Activated naive CD4-positive, alpha-beta T cell treated with anti-CD3 and anti-CD28 coated beads, Interleukin-2, amount 10 ng/mL, durations not matched to agents 7 days and 5 days (primary cell): ENCODE measurements around the gene DHRS7B.
A peak's percentile ranks its signal among the peaks of the same experiment; 100 is the strongest.
"Not testable (repeated sequence)": the region's sequence is repeated elsewhere in the genome, so short reads cannot be mapped to it uniquely, and the experiment has no call there.

ENCODE experiments used
- CTCF ChIA-PET: fragments of 350-600 bp; sonication (Branson Sonifier 250); formaldehyde crosslinking; loops from one replicate; lab custom pipeline; 2021; ENCODE audit warnings: antibody characterized with exemption; lab: Charles Lee
- DNase-seq: peaks from one replicate; pipeline ENCODE4 v3.0.0-alpha.2; 2020
- H3K27ac Mint-ChIP-seq: one replicate; pipeline ENCODE4 v1.8.0; 2021; ENCODE audit warnings: mild to moderate bottlenecking, moderate library complexity, mixed read lengths
- H3K27me3 Mint-ChIP-seq: one replicate; pipeline ENCODE4 v1.8.0; 2021; ENCODE audit warnings: mild to moderate bottlenecking, mixed read lengths
- H3K36me3 Mint-ChIP-seq: one replicate; pipeline ENCODE4 v1.8.0; 2021; ENCODE audit warnings: mixed read lengths
- H3K4me1 Mint-ChIP-seq: one replicate; pipeline ENCODE4 v1.8.0; 2021; ENCODE audit warnings: mixed read lengths
- H3K4me3 Mint-ChIP-seq: one replicate; pipeline ENCODE4 v1.8.0; 2021; ENCODE audit warnings: mild to moderate bottlenecking, moderate library complexity, mixed read lengths
- H3K9me3 Mint-ChIP-seq: one replicate; pipeline ENCODE4 v1.8.0; 2021; ENCODE audit warnings: mixed read lengths

DHRS7B gene

DNA sequence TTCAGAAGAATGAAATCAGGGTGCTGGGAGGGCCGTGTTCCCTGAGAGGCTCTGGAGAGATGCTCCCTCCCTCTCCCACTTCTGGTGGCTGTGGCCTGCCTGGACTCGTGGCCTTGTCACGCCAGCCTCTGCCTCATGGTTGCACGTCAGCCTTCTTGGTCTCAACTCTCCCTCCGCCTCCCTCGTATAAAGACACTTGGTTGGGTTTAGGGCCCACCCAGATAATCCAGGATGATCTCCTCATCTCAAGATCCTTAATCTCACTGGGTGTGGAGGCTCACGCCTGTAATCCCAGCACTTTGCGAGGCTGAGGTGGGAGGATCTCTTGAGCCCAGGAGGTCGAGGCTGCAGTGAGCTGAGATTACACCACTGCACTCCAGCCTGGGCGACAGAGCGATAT lies 100.5 kb downstream of the DHRS7B start:
- H3K27me3 Mint-ChIP-seq, H3K4me1 Mint-ChIP-seq, H3K4me3 Mint-ChIP-seq, H3K27ac Mint-ChIP-seq, H3K9me3 Mint-ChIP-seq, CTCF ChIA-PET, H3K36me3 Mint-ChIP-seq, DNase-seq: not testable (repeated sequence)

DNA sequence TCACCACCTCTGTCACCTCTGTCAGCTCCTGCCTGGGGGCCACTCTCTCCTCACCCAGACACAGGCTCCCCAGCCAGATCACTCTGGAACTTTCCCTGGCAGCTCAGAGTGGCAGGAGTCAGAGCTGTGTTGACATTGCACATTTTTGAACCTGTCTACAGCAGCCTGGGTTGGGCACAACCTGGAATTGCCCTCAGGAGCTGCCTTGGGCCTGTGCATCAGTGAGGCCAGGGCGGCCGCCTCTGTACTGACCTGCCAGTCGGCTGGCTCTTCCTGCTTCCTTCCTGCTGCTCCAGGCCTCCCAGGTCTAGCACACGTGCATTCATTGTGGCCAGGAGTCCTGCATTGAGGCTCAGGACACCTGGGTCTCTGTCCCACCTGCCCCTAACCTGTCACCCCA lies 101.3 kb downstream of the DHRS7B start:
- H3K4me1 Mint-ChIP-seq, result no peaks in the 10 kb centered on the region
- H3K27me3 Mint-ChIP-seq, result no peaks in the 10 kb centered on the region
- no peak overlapping the region for H3K27ac Mint-ChIP-seq
- H3K4me3 Mint-ChIP-seq, result no peak overlapping the region
- H3K9me3 Mint-ChIP-seq, result peaks cover 7% of the 10 kb centered on the region
- no peak for DNase-seq
- CTCF ChIA-PET, result no interaction called here
- H3K36me3 Mint-ChIP-seq, result peaks cover 5% of the 10 kb centered on the region

DNA sequence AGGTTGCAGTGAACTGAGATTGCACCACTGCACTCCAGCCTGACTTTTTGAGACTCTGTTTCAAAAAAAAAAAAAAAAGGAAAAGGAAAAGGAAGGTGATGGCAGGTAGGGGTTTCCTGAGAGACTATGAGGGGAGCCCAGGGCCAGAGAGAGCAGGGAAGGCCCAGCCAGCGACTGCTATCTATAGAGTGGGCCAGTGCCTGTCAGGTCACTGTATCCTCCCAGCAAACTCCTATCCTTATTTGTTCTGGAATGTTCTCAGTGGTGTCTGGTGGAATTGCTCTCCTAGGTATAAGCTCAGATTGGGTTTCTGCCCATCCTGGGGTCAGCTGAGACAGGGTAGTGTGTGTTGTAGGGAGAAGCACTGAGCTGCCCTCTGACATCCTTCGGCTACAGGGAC lies 102.1 kb downstream of the DHRS7B start:
- DNase-seq, result no peak
- H3K4me1 Mint-ChIP-seq, result no peaks in the 10 kb centered on the region
- H3K36me3 Mint-ChIP-seq, result peaks cover 5% of the 10 kb centered on the region
- peaks cover 9% of the 10 kb centered on the region for H3K9me3 Mint-ChIP-seq
- no peak overlapping the region for H3K4me3 Mint-ChIP-seq
- CTCF ChIA-PET, result no interaction called here
- H3K27ac Mint-ChIP-seq, result no peak overlapping the region
- H3K27me3 Mint-ChIP-seq, result no peaks in the 10 kb centered on the region

DNA sequence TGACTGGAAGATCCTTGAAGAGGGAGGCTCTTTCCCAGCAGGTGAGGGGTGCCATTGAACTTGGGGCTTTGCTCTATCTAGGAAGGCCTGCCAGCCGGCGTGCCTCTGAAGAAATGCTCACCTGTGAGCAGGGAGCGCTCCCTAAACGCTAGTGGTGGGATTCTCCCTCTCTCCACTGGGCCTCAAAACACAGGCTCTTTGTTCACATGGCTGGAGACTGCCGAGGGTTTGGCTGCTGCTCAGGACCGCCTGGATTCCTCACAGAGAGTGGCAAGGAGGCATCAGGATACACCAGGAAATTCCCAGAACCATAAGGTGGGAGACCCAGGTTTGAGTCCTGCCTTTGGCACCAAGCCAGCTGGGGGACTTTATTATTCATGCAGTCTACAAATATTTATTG lies 104.8 kb downstream of the DHRS7B start:
- CTCF ChIA-PET, result no interaction called here
- peaks cover 5% of the 10 kb centered on the region for H3K36me3 Mint-ChIP-seq
- no peaks in the 10 kb centered on the region for H3K4me1 Mint-ChIP-seq
- H3K27ac Mint-ChIP-seq, result no peak overlapping the region
- DNase-seq, result no peak
- H3K9me3 Mint-ChIP-seq, result peaks cover 9% of the 10 kb centered on the region
- no peak overlapping the region for H3K4me3 Mint-ChIP-seq
- no peaks in the 10 kb centered on the region for H3K27me3 Mint-ChIP-seq

DNA sequence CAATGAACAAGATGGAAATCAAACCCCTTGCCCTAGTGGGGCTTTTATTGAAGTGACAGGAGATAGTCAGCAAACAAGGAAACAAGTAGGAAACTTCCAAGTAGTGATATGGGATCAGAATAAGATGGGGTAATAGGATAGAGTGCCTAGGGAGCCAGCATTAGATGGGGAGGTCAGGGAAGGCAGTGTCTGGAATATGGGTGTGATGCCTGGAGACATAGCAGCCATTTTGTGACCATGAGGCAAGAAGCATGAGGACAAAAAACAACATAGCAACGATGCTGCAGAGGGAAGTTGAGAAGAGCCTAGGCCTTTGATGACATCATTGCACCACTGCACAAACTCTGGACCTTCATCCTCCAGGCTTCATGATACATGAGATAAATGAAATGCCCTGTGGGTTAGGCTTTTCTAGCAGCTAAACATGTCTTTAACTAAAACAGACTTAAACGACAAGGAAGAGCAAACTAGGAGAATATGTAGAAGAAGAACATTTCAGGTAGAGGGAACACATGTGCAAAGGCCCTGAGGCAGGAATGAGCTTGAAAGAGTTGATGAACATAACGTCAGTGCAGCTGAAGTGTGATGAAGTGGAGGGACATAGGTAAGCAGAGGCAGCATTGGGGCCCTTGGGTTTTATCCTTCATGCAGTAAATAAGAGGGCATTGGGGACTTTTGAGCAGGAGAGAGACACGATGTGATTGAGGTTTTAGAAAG lies 105.4 kb downstream of the DHRS7B start:
- no peak for DNase-seq
- Mint-ChIP-seq H3K4me1 (no peaks in the 10 kb centered on the region), H3K9me3 (peaks cover 9% of the 10 kb centered on the region), H3K27ac (no peak overlapping the region), H3K36me3 (peaks cover 5% of the 10 kb centered on the region), H3K4me3 (no peak overlapping the region), H3K27me3 (no peaks in the 10 kb centered on the region)
- CTCF ChIA-PET, result no interaction called here

DNA sequence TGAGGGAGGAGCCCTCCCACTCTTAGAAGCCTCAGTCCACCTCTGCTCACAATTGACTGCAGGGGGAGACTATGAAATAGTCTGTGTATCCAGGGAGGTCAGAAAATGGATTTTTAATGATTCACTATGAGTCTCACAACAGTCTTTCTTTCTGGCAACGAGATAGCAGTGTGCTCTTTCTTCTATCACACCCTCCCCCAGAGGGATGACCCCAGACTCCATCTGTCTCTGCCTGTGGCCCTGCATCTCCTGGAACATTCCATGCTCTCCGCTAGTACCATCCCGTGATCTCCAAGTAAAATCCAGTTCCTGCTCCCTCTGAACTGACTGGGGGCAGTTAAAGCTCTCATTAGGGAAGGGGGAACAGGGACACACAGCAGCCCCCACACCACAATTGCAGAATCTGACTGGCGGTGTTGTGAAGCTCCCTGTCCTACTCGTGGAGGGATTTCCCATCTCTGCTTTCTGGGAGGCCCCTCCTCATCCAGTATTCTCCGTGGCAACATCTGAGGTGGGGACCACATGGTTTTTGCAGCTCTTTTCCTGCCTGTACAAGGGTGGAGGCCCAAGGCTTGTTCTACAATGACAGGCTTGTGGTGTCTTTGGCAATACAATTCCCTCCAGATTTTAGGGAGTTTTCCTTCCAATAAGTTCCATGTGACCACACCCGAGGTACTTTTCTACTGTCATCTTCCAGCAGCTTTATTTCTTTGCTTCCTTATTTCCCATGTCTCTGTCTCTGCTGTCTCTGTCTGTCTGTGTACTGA lies 107.0 kb downstream of the DHRS7B start:
- CTCF ChIA-PET, result no interaction called here
- DNase-seq, result no peak
- Mint-ChIP-seq H3K4me1 (no peaks in the 10 kb centered on the region), H3K27ac (no peak overlapping the region), H3K4me3 (no peak overlapping the region), H3K27me3 (no peaks in the 10 kb centered on the region), H3K36me3 (peaks cover 5% of the 10 kb centered on the region), H3K9me3 (peaks cover 9% of the 10 kb centered on the region)

DNA sequence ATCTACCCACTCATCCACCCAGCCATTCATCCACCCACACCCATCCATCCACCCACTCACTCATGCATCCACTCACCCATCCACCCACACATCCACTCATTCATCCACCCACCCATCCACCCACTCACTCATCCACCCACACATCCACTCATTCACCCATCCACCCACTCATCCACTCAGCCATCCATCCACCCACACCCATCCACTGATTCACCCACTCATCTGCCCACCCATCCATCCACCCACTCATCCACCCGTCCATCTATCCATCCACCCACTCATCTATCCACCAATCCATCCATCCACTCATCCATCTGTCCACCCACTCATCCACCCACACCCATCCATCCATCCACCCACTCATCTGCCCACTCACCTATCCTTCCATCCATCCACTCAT lies 109.2 kb downstream of the DHRS7B start:
- Mint-ChIP-seq H3K4me1 (no peaks in the 10 kb centered on the region), H3K27me3 (no peaks in the 10 kb centered on the region), H3K9me3 (peaks cover 9% of the 10 kb centered on the region), H3K4me3 (no peak overlapping the region), H3K27ac (no peak overlapping the region), H3K36me3 (peaks cover 5% of the 10 kb centered on the region)
- CTCF ChIA-PET, result no interaction called here
- no peak for DNase-seq

DNA sequence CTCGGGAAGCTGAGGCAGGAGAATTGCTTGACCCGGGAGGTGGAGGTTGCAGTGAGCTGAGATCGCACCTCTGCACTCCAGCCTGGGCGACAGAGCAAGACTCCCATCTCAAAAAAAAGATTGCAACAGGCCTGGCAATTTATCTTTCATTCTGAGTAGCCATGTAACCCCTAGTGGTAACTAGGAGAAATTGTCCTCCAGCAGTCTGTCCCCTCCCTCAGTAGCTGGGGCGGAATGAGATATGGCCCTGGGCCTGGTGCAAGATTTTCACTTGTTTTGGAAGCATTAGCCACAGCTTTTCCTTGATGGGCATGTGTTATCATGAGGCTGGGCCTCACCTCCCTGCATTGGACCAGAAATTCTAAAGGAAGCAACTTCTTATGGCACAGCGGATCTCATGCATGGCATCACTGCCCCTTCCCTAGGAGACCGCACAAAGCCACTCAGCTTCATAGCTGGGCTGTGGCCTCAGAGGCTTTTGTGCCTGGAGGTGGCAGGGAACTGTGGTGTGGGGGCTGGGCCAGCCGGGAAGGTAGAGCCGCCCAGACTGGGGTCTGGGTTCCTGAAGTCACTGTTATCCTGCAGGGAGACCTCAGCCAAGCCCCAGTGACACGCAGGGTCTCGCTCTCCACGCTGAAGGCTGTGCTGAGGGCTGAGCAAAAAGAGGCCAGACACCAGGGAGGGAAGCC lies 113.1 kb downstream of the DHRS7B start:
- peak; percentile 29 for DNase-seq
- H3K4me3 Mint-ChIP-seq, result no peak overlapping the region
- no peaks in the 10 kb centered on the region for H3K36me3 Mint-ChIP-seq
- no peak overlapping the region for H3K27ac Mint-ChIP-seq
- CTCF ChIA-PET, result interaction anchor here (1.5 to 1.9 kb wide), 2 partner anchors 10 to 120 kb away, joined by 5 read pairs; no protein-coding TSS in a partner anchor
- no peaks in the 10 kb centered on the region for H3K4me1 Mint-ChIP-seq
- H3K9me3 Mint-ChIP-seq, result no peaks in the 10 kb centered on the region
- no peaks in the 10 kb centered on the region for H3K27me3 Mint-ChIP-seq

DNA sequence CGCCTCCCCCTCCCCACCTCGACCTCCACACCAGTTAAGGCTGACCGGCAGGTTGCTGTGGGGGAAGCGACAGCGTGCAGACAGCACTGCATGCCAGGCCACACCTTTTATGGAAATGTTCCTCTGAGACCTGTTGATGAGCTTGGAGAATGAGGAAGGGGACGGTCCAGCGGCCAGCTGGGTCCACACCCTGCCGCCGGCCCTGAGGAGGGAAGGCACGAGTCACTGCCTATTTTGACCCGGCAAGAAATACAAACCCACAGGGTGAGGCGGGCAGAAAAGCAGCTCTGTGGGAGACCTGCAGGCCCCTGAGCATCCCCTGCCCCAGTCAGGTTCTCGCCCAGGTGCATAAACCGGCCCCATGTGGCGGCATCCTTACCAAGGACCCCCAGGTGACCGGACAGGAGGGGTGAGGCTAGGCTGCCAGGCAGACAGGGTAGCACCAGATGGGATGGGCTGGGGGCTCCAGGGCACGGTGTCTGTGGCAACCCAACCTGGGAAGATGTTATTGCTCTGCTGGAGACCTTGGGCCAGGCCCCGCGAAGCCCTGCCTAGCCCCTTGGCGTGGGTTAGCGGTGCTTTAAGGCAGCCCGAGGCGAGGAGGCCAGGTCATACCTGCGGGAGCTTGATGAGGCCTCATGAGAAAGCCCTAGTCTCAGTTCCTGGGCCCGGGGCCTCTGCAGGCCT lies 113.7 kb downstream of the DHRS7B start:
- CTCF ChIA-PET, result interaction anchor here (1.5 to 1.9 kb wide), 2 partner anchors 9 to 121 kb away, joined by 5 read pairs; no protein-coding TSS in a partner anchor
- H3K27ac Mint-ChIP-seq, result no peak overlapping the region
- peaks cover 2% of the 10 kb centered on the region for H3K4me1 Mint-ChIP-seq
- no peak overlapping the region for H3K4me3 Mint-ChIP-seq
- no peaks in the 10 kb centered on the region for H3K9me3 Mint-ChIP-seq
- no peaks in the 10 kb centered on the region for H3K27me3 Mint-ChIP-seq
- H3K36me3 Mint-ChIP-seq, result no peaks in the 10 kb centered on the region
- no peak for DNase-seq
